Uterus (tissue), 4 donors: Measurements from ENCODE around the gene PPHLN1. TPM values are rescaled to one million over a fixed set of nuclear protein-coding genes. Genes with fewer than 3 reads are reported as not detected.

Experiments
- DNase-seq, 2 donors: peaks; one replicate each; pipeline ENCODE4 v3.0.0-alpha.2; 2019 to 2020
- H3K27ac ChIP-seq, 2 donors: fragments of 200-600 bp; sonication (generic); 1 replicate in 1 of 2; 2 replicates in 1 of 2; pipeline ENCODE4 v1.5.1; 2016 to 2018
- H3K27me3 ChIP-seq, 2 donors: fragments of 200-600 bp; sonication (generic); one replicate each; pipeline ENCODE4 v1.5.1; 2018 to 2019; ENCODE audit warnings: control low read depth in 1 of 2
- H3K36me3 ChIP-seq, 2 donors: fragments of 200-600 bp; sonication (generic); one replicate each; pipeline ENCODE4 v1.5.1; 2019; ENCODE audit warnings: control low read depth in 1 of 2
- H3K4me1 ChIP-seq, 2 donors: fragments of 200-600 bp; sonication (generic); one replicate each; pipeline ENCODE4 v1.5.1; 2018 to 2019; ENCODE audit warnings: control low read depth in 1 of 2
- H3K4me3 ChIP-seq, 2 donors: fragments of 200-600 bp; sonication (generic); 1 replicate in 1 of 2; 2 replicates in 1 of 2; pipeline ENCODE4 v1.5.1; 2018 to 2019; ENCODE audit warnings: mild to moderate bottlenecking in 1 of 2
- H3K9me3 ChIP-seq, 2 donors: fragments of 200-600 bp; sonication (generic); one replicate each; pipeline ENCODE4 v1.5.1; 2019; ENCODE audit warnings: control low read depth in 1 of 2
- POLR2A ChIP-seq, 2 donors: fragments of 450-650 bp; IDR thresholded peaks; one replicate each; pipeline ENCODE4 v1.6.1; 2016; ENCODE audit warnings: antibody characterized with exemption in 2 of 2, mild to moderate bottlenecking in 1 of 2, moderate library complexity in 1 of 2
- intact Hi-C: fragments of 100-400 bp; cut with DNase I; formaldehyde crosslinking; loops from one replicate; pipeline ENCODE4 v1.15.1; 2023; ENCODE audit warnings: low total_unique reads
- total RNA-seq, 4 donors: library from RNA; depleted of rRNA in 3 of 4; stranded (reverse); fragments of >200 nt in 3 of 4; gene quantifications; one replicate each; pipeline versions ENCODE4 v1.1.0 to v1.2.4, GENCODE V29; 2014 to 2023
- TF ChIP-seq, protein P1 (sequence below), 4 experiments: fragments of 200-600 bp in 2 of 4; fragments of 450-650 bp in 2 of 4; sonication (generic) in 2 of 4; IDR thresholded peaks; one replicate each; pipeline ENCODE4 v1.5.1; 2016 to 2019; ENCODE audit warnings: antibody characterized with exemption in 4 of 4, mild to moderate bottlenecking in 2 of 4, moderate library complexity in 1 of 4
- donor health status: DM: yes; HTN: yes; CAD: no.

Gene PPHLN1, protein sequence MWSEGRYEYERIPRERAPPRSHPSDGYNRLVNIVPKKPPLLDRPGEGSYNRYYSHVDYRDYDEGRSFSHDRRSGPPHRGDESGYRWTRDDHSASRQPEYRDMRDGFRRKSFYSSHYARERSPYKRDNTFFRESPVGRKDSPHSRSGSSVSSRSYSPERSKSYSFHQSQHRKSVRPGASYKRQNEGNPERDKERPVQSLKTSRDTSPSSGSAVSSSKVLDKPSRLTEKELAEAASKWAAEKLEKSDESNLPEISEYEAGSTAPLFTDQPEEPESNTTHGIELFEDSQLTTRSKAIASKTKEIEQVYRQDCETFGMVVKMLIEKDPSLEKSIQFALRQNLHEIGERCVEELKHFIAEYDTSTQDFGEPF
- 100 to 1,000 TPM in 1 of 4 donors, 10 to 100 TPM in 3; 20.2 to 124 (median 53.3) TPM for total RNA-seq

DNA sequence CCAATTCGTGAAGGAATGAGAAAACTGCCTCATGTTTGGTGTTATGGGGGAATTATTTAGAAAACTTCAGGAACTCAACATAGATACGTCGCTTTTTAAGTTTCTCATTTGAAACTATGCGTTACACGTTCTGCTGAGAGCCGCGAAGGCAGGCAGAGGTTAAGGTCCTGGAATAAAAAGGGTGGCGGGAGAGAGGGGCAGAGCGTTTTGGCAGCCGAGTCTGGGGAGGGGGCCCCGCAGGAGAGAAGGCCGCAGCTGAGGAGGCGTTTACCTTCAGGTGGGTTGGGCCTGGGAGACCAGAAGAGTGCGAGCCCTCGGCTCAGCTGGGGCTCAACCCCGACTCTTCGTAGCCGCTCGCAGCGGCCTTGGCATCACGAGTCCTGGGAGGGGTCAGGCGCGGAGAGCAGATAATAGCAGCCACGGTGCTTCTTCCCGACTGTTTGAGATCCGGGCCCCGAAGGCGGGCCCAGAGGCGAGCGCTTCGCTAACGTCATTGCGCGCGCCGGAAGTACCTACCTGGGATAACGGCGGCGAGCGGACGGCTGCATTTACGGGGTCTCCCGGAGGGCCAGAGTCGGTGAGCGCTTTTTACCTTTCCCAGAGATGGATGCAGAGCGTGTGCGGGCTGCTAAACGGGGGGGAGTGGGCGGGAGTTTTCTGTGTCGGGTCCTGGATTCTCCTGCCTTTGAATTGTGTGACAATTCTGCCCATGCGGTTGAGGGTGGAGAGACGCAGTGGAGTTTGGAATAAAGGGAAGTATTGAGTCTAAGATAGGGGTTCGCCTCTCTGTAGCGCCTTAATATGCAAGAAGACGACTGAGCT lies at the start of gene PPHLN1, which contains the start of gene ZCRB1:
PPHLN1 (plus strand) TSS at position 515 of the 822 bp plus-strand sequence. CDS start 9,736 bp downstream, outside the sequence.
ZCRB1 (minus strand) TSS at position 442 of the 822 bp plus-strand sequence. CDS start 1,992 bp downstream, outside the sequence.
- Histone ChIP-seq H3K9me3 (no peaks in the 10 kb centered on the region), H3K27ac (peak within 1 kb of the TSS; percentile 90 to 93), H3K4me3 (peak within 1 kb of the TSS; percentile 78 to 82), H3K27me3 (no peaks in the 10 kb centered on the region), H3K4me1 (no peaks in the 10 kb centered on the region), H3K36me3 (no peaks in the 10 kb centered on the region)
- intact Hi-C loops = no loop called here
- DNase-seq = peak; percentile 79 to 85
- TF ChIP-seq POLR2A (IDR thresholded peaks at IDR 0.05) = peak; percentile 43 to 56
- TF ChIP-seq, protein P1, sequence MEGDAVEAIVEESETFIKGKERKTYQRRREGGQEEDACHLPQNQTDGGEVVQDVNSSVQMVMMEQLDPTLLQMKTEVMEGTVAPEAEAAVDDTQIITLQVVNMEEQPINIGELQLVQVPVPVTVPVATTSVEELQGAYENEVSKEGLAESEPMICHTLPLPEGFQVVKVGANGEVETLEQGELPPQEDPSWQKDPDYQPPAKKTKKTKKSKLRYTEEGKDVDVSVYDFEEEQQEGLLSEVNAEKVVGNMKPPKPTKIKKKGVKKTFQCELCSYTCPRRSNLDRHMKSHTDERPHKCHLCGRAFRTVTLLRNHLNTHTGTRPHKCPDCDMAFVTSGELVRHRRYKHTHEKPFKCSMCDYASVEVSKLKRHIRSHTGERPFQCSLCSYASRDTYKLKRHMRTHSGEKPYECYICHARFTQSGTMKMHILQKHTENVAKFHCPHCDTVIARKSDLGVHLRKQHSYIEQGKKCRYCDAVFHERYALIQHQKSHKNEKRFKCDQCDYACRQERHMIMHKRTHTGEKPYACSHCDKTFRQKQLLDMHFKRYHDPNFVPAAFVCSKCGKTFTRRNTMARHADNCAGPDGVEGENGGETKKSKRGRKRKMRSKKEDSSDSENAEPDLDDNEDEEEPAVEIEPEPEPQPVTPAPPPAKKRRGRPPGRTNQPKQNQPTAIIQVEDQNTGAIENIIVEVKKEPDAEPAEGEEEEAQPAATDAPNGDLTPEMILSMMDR (IDR thresholded peaks at IDR 0.05) = no peak

- DNase-seq = no peak
- Histone ChIP-seq H3K36me3 (no peaks in the 10 kb centered on the region), H3K27me3 (no peaks in the 10 kb centered on the region), H3K27ac (no peak overlapping the region), H3K4me3 (no peak overlapping the region), H3K4me1 (no peaks in the 10 kb centered on the region), H3K9me3 (no peaks in the 10 kb centered on the region)
- TF ChIP-seq, protein P1 (IDR thresholded peaks at IDR 0.05) = no peak
- TF ChIP-seq POLR2A (IDR thresholded peaks at IDR 0.05) = no peak
- intact Hi-C loops = no loop called here
Observed at GRCh38 chr12:42277396-42278127, 48.4 kb upstream of the PPHLN1 start.

- no peaks in the 10 kb centered on the region for H3K9me3 ChIP-seq
- intact Hi-C loops = no loop called here
- no peaks in the 10 kb centered on the region for H3K27me3 ChIP-seq
- no peaks in the 10 kb centered on the region for H3K4me1 ChIP-seq
- no peak overlapping the region for H3K4me3 ChIP-seq
- no peaks in the 10 kb centered on the region for H3K36me3 ChIP-seq
- TF ChIP-seq POLR2A (IDR thresholded peaks at IDR 0.05) = no peak
- TF ChIP-seq, protein P1 (IDR thresholded peaks at IDR 0.05) = no peak
- no peak for DNase-seq
- no peak overlapping the region for H3K27ac ChIP-seq
Observed at GRCh38 chr12:42278128-42278510, 47.8 kb upstream of the PPHLN1 start.

GRCh38 chr12:42281278-42281677 lies 44.7 kb upstream of the PPHLN1 start:
- intact Hi-C loops = no loop called here
- H3K27ac ChIP-seq = no peak overlapping the region
- H3K4me3 ChIP-seq = no peak overlapping the region
- H3K4me1 ChIP-seq = no peaks in the 10 kb centered on the region
- no peaks in the 10 kb centered on the region for H3K27me3 ChIP-seq
- no peak for DNase-seq
- no peaks in the 10 kb centered on the region for H3K9me3 ChIP-seq
- TF ChIP-seq POLR2A (IDR thresholded peaks at IDR 0.05) = no peak
- TF ChIP-seq, protein P1 (IDR thresholded peaks at IDR 0.05) = no peak
- H3K36me3 ChIP-seq = no peaks in the 10 kb centered on the region
